GM19099 (cell line): Measurements from ENCODE around the gene ITGB7.
A peak's percentile ranks its signal among the peaks of the same experiment; 100 is the strongest.

Source experiments
- POLR2A ChIP-seq: IDR thresholded peaks from 3 replicates; pipeline ENCODE4 v1.6.1; 2011; ENCODE audit warnings: low read depth; ENCODE audit not compliant: insufficient read length; ENCODE audit errors: extremely low read depth

Gene ITGB7

DNA sequence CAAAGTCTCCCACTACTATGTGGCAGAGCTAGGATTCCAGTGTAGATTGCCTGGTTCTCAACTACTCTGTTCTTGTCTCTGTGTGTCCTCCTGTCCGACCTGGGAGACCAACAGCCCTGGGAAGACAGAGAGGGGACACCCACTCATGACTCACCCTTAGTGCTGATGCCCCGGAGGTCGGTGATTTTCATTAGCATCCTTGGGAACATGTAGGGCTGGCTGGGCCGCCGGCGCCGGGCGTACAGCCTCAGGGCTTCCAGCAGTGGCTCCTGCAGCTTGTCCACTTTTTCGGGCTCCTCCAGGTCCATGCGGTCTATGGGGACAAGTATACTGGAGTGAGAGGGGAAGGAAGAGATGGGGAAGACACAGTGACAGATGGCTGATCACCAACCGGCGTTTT lies 5.9 kb upstream of the ITGB7 start:
- TF ChIP-seq POLR2A, result no peak

DNA sequence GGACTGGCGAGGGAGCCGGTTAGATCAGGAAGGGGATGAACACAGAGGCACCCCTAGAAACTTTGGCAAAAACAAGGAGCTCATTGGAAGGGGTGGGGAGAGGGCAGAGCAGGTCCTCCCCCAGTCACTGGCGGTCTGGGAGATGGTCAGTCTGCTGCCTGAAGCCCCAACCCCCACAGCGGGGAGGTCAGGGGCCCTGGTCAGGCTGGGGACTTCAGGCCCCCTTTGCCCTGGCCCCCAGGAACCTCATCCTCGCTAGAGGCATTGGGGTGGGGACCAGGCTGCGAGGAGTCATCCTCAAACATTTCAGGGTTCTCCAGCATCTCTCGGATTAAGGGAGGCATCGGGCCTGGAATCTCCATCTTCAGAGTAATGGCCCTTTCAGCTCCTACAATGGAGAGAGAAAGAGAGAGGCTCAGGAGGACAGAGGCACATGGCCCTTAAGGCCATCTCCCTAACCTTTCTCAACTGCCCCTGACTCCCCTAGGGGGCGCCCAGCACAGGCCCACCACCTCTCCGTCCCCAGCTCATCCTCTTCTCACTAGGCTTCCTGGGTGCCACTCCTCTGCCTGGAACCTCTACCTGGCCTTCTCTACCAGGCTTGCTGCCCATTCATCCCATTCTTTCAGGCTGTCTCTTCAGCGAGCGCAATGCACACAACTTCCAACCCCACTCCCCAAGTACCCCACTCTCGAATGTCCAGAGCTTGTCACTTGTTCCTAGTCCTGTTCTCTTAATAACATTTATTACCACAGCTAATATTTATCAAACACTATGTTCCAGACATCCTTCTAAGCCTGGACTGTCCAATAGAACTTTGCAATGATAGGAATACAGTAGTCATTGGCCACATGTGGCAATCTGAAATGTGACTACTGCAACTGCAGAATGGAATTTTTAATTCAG lies 4.7 kb upstream of the ITGB7 start:
- TF ChIP-seq POLR2A, result no peak

DNA sequence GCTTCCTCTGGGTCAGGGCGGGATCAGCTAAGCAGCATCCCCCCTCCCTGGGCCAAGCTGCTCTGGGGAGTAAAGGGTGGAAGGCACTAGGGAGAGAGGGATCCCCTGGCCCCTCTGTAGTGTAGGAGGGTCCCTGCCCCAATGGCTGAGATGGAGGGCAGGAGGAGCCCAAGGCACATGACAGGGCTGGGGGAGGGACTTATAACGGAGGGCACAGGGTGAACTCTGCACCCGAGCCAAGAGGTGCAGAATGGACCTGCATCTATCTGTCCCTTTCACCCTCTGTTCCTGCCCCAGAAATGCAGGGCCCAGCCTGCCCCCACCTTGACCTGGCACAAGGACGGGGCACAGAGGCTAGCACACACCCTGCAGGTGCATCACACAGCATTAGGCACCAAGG lies 3.8 kb upstream of the ITGB7 start:
- TF ChIP-seq POLR2A, result no peak

DNA sequence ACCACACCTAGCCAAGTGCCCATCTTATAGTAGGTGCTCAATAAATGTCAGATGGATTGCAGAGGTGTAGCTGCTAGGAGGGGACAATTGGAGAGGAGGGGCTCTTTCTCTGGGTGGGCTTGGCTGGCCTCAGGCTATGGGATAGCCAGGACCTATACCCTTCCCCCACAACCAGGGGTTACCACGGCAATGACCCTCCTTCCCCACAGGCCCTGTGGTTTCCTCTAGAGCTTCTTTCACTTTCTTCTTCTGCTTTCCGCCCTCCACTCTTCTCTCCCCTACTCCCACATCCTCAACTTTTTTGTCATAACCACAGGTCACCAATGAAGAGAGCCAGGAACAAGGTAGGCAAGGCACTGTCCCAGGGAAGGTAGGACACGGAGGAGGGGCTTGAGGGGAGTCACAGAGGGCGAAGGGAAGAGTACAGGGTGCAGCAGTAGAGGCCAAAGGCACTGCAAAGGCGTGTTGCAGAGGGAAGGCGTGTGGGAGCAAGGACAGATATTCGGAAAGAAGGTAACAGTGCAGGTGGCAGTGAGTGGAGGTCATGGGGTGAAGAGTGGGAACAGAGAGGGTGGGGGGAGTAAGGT lies 1.9 kb upstream of the ITGB7 start:
- TF ChIP-seq POLR2A, result no peak

DNA sequence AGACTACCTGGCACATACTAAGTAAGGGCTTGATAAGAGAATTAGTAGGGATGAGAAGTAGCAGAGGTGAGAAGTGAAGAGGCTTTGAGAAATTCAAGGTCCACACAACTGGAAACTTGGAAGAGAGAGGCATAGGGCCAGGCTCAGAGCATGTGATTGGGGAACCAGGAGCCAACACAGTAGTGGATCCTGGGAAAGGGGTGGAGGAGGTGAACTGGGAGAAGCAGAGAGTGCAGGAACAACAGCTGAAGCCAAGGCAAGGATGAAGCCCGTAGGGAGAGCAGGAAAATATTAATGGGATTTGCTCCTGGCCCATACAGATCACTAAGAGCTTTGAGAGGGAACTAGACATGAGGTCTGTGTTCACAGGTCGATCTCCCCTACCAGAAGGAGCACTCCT lies 1.4 kb upstream of the ITGB7 start:
- TF ChIP-seq POLR2A, result no peak

DNA sequence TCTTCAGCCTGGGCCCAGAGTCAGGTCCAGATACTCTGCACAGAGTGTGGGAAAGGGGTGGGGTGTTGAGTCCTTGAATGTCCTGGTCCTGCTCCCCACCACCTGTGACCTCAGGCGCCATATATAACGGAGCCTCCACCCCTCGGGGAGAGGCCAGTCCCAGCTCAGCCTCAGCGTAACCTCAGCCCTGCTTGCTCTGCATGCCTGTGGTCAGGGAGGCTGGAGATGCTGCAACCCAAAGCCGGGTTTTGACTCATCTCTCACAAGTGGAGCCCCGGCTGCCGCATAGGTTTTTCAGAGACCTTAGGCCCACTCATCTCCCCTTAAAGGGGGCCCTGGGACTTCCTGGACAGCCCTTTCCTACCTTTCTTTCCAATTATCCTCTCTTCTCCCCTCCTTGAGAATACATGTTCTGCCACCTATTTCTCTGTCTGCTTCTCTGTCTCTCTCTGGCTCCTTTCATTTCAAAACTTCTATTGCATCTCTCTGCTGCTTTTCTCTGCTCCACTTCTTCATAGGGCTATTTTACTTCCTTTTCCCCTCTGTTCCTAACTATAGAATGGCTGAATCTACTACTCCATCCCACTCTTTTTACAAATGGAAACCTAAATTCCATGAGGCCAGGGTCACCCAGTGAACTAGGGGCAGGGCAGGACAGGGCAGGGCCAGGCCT lies 1.2 kb downstream of the ITGB7 start:
- TF ChIP-seq POLR2A, result peak; percentile 71

DNA sequence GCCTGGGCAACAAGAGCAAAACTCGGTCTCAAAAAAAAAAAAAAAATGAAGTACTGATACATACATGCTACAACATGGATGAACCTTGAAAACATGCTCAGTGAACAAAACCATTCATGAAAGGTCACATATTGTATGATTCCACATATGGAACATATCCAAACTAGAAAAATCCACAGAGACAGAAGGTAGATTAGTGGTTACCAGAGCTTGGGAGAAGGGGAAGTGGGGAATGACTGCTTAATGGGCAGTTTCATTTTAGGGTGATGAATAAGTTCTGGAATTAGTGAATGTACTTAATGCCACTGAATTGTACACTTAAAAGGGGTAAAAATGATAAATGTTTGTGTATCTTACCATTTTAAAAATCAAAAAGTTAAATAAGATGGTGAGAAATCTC lies 2.7 kb downstream of the ITGB7 start:
- no peak for TF ChIP-seq POLR2A

DNA sequence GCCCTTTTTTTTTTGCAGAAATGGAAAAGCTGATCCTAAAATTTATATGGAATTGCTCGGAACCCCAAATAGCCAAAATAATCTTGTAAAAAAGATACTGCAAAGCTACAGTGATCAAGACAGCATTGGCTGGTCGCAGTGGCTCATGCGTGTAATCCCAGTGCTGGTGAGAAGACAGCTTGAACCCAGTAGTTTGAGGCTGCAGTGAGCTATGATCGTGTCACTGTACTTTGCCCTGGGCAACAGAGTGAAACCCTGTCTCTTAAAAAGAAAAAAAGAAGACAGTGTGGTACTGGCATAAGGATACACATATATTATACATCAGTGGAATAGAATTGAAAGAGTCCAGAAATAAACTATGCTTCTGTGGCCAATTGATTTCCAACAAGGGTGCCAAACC lies 5.4 kb downstream of the ITGB7 start:
- no peak for TF ChIP-seq POLR2A

DNA sequence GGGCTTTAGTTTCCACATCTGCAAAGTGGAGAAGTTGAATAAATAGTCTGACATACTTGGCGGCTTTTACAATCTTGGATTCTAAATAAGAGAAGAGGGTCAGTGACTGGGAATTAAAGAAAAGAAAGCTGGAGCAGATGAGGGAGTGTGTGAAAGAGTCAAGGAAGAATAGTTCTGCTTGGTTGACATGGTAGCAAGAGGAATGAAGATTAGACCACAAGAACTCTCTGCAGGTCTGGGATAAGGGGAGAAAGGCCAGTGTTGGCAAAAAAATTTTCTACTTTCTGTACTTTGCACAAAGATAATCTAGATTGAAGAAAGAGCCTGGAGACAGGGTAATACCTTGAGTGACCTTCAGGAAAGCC lies 5.9 kb downstream of the ITGB7 start:
- no peak for TF ChIP-seq POLR2A

DNA sequence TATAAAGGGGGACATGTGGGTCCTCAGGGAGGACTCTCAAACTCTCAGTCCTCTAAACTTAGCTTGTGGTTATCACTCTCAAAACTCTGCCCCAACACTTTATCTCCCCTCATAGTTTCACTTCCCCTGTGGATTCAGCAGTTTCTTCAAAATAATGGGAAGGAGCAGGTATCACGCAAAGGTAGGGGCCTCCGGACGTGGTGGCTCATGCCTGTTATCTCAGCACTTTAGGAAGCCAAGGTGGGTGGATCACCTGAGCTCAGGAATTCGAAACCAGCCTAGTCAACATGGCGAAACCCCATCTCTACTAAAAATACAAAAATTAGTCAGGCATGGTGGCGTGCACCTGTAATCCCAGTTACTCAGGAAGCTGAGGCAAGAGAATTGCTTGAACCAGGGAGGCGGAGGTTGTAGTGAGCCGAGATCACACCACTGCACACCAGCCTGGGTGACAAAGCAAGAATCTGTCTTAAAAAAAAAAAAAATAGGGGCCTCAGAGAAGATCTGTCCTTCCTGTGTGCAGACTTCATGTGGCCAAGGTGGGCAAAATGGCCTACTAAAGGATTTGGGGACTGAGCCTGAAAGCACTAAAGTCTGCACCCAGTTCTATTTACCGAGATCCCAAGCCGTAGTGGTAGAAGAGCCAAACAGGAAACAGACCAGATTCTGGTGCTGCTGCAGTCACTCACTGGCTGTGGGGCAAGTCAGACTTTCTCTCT lies 6.4 kb downstream of the ITGB7 start:
- no peak for TF ChIP-seq POLR2A

DNA sequence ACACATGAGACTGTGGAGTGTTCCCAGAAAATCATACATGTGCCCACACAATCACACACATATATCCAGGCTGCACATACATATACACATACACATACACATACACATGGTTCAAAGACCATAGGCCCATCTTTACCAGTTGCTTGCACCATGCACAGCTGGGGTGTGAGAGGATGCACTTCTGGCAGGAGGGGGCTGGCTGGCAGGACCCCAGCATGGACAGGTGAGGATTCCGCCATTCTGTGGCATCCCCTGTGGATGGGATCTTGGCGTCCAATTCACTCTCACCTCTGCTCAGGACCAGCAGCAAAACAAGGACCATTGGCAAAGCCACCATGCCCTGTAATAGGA lies 7.0 kb downstream of the ITGB7 start:
- TF ChIP-seq POLR2A, result no peak

DNA sequence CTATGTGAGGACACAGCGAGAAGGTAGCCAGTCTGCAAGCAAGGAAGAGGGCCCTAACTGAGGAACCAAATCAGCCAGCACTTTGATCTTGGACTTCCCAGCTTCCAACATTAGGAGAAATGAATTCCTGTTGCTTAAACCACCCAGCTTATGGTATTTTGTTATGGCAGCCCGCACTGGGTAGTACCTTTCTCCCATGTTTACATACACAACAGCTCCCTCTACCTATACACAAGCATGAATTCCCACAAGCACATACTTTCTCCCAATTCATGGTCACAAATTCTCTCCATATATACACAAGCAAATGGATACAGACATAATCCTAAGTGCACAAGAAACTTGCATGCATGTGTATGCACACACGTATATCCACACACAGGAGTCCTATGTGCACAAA lies 7.4 kb downstream of the ITGB7 start:
- no peak for TF ChIP-seq POLR2A

DNA sequence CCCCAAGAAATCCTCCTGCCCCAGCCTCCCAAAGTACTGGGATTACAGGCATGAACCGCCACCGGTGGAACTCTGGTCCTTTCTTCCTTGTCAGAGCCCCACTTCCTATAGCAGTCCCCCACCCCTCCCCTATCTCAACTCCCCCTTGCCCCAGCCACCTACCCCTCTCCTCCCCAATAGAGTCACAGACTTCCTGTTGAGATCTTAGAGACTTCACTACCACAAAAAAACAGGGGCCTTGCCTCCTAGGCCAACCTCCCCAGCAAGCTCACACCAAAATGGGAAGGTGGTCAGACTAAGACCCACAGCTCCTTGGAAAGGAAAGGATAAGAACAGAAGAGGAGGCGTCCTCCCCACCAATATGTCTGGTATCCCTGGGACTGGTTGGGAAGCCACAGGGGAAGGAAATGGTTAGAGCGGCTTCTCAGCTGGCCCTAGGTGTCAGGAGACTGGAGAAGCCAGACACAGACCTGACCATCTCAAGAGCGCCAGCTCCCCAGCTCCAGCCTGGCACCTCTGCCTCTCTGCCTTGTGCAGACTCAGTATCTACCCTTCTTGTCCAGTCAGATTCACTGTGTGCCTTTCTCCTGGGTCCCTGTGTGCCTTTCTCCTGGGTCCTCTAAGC lies 8.5 kb downstream of the ITGB7 start:
- TF ChIP-seq POLR2A, result no peak

DNA sequence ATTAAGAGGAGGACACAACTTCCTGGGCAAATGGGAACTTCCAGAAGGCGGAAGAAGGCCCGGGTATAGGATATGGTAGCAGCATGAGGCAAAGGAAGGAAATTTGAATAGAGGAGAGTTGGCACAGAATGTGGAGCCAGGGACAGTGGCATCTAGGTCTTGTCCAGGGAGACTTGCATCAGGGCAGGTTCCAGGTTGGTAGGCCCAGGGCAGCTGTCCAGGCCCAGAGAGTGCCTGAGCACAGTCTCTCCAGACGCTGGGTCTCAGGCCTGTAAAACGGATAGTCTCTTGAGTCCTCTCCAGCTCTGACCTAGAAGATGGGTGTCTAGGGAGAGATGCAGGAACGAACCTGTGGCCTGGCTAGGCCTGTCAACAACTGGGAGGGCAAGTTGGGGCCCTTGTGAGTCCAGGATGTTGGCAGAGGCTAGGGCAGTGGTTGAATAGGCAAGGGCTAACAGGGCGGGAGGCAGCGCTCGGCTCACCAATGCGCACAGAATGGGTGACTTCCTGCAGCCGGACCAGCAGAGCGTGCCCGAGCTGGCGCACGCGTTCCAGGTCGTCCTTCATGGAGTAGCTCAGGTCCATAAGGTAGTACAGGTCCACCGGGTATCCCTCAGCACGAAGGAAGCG lies 9.9 kb downstream of the ITGB7 start:
- no peak for TF ChIP-seq POLR2A

DNA sequence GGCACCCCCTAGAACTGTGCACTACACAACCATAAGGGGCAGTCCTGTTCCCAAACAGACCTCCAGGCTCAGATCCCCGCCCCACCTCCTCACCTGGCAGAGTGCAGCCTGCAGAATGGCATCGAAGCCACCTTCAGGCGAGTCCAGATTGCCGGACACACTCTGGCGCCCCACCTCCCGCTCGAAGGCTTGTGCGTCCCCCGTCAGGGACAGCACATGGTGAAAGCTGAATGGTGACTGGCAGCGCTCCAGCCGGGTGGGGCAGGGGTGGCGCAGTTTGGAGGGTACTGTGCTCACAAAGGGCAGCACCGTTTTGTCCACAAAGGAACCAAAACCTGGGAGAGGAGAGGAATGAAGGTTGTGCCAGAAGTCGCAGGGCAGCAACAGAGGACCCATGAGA lies 10.6 kb downstream of the ITGB7 start:
- no peak for TF ChIP-seq POLR2A
